ENCODE data around the gene ELF1.
A peak's percentile ranks its signal among the peaks of the same experiment; 100 is the strongest.

ELF1 gene

DNA sequence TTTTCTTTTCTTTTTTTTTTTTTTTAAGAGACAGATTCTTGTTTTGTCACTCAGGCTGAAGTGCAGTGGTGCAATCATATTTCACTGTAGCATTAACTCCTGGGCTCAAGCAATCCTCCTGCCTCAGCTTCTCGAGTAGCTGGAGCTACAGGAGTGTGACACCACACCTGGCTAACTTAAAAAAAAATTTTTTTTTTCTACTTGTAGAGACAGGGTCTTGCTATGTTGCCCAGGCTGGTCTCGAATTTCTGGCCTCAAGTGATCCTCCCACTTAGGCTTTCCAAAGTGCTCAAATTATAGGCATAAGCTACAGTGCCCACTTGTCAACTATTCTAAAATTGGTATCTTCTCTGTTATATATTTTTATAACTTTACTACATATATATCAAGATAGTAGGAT, 6.6 kb downstream of the ELF1 start:
- TF ChIP-seq, protein P1, sequence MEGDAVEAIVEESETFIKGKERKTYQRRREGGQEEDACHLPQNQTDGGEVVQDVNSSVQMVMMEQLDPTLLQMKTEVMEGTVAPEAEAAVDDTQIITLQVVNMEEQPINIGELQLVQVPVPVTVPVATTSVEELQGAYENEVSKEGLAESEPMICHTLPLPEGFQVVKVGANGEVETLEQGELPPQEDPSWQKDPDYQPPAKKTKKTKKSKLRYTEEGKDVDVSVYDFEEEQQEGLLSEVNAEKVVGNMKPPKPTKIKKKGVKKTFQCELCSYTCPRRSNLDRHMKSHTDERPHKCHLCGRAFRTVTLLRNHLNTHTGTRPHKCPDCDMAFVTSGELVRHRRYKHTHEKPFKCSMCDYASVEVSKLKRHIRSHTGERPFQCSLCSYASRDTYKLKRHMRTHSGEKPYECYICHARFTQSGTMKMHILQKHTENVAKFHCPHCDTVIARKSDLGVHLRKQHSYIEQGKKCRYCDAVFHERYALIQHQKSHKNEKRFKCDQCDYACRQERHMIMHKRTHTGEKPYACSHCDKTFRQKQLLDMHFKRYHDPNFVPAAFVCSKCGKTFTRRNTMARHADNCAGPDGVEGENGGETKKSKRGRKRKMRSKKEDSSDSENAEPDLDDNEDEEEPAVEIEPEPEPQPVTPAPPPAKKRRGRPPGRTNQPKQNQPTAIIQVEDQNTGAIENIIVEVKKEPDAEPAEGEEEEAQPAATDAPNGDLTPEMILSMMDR (IDR thresholded peaks at IDR 0.05; ENCODE audit: low read depth, low read length), result no peak
- DNase-seq (ENCODE audit: extremely low read depth, low read depth), result no peak

DNA sequence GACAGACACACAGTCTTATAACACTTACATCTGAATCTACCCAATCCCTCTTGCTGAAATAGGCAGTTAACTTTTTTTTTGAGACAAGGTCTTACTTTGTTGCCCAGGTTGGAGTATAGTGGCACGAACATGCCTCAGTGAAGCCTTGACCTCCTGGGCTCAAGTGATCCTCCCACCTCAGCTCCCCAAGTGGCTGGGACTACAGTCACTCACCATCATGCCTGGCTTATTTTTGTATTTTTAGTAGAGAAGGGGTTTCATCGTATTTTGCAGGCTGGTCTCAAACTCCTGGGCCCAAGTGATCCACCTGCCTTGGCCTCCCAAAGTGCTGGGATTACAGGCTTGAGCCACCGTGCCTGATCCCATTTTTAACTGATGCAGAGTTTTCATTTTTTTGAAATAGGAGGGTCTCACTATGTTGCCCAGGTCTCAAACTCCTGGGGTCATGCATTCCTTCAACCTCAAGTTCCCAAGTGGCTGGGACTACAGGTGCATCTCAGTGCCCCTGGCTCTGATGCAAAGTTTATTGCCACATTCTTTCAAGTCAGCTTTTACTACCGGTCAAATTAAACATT, 7.6 kb downstream of the ELF1 start:
- TF ChIP-seq, protein P1 (IDR thresholded peaks at IDR 0.05; ENCODE audit: low read depth, low read length), result no peak
- DNase-seq (ENCODE audit: extremely low read depth, low read depth), result no peak

DNA sequence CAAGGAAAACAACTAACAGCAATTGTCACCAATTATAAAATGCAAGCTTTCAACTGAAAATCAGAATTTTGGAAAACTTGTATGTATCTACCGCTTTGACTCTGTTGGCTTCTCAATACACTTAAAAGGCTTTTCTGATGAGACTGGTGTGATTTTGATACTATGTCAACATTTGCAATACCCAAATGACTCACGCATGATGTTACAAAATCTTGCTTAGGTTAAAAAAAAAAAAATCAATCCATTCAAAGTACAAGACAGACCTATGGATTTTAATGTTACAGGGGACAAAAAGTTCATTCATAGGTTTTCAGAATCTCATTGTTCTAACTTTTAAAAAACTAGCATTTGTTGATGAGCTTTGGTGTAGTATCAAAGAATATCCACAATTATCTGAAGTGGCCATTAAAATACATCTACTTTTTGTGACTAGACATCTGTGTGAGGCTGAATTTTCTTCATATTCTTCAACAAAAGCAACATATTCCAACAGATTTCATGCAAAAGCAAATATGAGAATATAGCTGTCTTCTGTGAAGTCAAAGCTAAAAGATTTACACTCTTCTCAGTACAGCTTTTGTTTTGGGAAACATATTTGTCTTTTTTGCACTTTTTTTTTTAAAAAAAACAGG, 10.7 kb downstream of the ELF1 start:
- TF ChIP-seq, protein P1 (IDR thresholded peaks at IDR 0.05; ENCODE audit: low read depth, low read length), result no peak
- peak; percentile 27 for DNase-seq (ENCODE audit: extremely low read depth, low read depth)

DNA sequence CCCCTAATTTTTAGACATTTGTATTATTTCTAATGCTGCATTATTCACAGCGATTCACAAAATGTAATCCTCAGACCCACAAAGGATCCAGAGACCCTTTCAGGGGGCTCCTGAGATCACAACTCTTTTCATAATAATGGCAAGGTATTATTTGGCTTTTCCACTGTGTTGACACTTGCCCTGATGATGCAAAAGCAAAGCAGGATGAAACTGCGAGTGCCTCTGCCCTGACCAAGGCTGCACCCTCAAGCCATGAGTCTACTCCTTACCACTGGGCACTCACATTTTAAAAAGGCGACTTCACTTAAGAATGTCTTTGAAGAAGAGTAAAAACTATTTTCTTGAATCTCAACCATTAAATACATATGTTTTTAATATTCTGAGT, 11.4 kb downstream of the ELF1 start:
- TF ChIP-seq, protein P1 (IDR thresholded peaks at IDR 0.05; ENCODE audit: low read depth, low read length), result no peak
- DNase-seq (ENCODE audit: extremely low read depth, low read depth), result no peak

DNA sequence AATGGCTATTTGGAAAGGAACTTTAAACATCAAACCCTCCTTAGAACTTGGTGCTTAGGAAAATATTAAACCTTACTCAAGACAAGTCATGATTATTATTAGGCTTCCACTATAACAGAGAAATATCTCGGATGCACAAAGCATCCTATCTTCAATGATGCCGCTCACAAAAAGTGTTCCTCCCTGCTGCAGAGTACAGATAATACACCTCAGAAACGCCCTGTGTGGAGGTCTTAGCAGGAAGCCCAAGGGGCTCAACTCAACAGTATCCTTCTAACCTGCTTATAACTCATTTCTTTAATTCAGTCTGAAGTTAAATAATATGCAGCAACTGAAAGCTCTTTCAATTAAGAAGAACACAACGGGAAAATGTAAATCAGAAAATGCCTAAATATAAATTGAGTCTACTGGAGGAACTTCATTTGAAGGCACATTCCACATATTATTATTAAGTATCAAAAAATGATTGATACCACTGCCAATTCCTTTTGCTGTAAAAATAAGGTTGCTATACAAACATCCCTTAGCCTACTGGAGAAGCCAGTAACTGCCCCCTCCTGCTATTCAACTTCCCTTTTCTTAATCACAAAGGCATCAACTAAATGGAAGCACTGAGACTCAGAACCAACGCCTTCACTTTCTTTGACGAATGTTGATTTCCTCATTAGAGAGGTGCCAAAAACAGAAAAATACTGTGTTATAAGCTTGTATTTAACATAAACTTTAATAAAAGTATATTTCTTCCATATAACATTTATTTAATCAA, 12.0 kb downstream of the ELF1 start:
- no peak for DNase-seq (ENCODE audit: extremely low read depth, low read depth)
- TF ChIP-seq, protein P1 (IDR thresholded peaks at IDR 0.05; ENCODE audit: low read depth, low read length), result no peak

DNA sequence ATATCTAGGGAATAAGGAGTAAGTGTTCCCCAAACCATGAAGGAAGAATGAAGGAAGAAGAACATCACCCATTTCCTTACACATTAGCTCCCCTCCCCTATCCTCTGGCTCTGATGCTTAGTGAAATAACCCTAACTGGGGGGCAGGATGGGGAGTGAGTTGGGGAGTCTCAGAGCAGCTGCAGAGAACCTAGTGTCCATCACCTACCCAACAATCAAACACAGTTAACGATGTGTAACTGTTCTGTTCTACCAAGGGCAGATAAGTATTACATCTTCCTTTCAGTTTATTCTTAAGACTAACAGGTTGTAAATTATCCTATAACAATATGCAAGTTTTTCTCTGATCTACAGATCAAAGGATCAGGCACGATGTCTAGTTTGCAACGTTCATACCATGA, 12.8 kb downstream of the ELF1 start:
- TF ChIP-seq, protein P1 (IDR thresholded peaks at IDR 0.05; ENCODE audit: low read depth, low read length), result no peak
- DNase-seq (ENCODE audit: extremely low read depth, low read depth), result no peak

DNA sequence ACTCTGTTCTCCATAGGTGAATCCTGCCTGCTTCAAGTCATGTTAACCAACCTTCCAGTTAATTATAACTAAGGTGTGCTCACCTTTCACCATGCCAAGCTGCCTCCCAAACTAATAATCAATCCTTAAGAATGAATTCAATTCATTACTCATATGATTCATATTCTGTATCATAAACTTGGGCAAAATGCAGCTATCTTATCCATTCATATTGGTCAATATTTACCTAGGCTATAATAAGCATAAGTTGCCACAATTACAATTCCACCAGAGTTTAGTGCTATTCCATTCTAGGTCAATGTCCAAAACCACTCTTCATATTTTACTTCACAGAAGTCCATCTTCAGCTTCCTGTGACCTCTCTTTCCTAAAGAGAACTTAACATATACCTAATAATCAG, 13.4 kb downstream of the ELF1 start:
- no peak for DNase-seq (ENCODE audit: extremely low read depth, low read depth)
- TF ChIP-seq, protein P1 (IDR thresholded peaks at IDR 0.05; ENCODE audit: low read depth, low read length), result no peak

Data from AG09319 (cell line).